Fibroblast of skin of right quadriceps (primary cell): ENCODE data around the gene GAN.
A peak's percentile ranks its signal among the peaks of the same experiment; 100 is the strongest.

Experiments
- DNase-seq: peaks from one replicate; pipeline ENCODE4 v3.0.0-alpha.2; 2013

Gene GAN

GRCh38 chr16:81314603-81315270 is at the start of gene GAN:
Gene GAN (plus strand): TSS chr16:81314962. CDS start chr16:81315114, 152 bp downstream.
- DNase-seq: peak; percentile 95

- DNase-seq: no peak
Observed at GRCh38 chr16:81265052-81265451, 49.7 kb upstream of the GAN start.

DNA sequence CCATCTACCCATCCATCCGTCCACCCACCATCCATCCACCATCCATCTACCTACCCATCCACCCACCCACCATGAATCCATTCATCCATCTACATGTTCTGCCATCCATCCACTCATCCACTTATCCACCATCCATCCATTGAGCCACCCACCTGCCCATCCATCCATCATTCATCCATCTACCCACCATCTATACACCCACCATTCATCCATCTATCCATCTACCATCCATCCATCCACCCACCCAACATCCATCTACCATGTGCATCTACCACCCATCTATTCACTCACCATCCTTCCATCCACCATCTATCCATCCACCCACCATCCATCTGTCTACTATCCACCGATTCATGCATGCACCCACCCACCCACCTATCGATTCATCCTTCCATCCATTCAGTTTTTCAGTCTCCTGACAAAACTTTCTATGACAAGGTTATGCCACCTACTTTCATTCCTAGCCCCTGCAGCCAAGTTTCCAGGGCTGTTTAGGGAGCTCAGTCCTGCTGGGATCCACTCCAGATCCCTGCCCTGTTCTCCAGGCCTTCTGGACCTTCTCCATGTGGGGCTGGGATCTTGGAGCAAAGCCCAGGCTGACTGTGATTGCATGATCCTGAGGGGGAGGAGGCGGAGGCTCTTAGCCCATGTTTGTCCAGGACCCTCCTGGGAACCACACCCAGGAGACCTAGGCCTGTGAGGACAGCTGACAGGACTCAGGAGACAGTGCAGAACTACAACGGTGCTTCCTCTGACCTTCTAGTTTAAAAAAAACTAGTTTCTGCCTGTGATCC is 48.9 kb upstream of the GAN start:
- DNase-seq: peak; percentile 12

DNA sequence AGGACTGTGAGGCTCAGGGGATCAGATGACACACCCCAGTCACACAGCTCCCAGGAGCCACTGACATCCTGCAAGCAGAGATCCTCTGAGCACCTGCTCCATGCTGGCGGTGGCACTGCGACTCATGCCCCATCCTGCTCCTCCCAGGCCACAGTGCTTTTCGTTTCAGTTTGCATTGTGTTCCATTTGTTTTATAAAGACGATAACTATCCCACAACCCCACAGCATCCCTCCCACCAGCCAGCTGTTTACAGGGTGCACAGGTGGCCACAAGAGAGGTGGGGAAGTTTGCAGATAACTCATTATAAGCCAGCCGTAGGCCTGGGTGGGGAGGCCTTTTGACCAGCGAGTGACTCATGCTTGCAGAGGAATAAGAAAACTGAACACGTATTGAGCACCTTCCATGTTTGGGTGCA is 48.1 kb upstream of the GAN start:
- DNase-seq: no peak

DNA sequence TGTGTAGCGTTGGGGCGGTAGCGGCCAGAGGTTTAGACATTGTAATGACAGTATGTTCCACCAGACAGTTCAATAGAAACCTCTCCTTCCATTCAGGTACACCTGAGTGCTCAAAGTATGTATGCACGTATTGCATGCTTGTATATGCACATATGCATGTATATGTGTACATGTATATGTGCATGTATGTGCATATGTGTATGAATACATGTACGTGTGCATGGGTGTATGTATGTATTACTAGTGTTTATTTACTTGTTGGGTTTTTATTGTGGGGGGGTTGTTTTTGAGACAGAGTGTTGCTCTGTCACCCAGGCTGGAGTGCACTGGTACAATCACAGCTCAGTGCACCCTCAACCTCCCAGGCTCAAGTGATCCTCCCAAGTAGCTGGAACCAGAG is 46.3 kb upstream of the GAN start:
- DNase-seq: no peak

- no peak for DNase-seq
Observed at GRCh38 chr16:81273223-81273950, 41.4 kb upstream of the GAN start.

DNA sequence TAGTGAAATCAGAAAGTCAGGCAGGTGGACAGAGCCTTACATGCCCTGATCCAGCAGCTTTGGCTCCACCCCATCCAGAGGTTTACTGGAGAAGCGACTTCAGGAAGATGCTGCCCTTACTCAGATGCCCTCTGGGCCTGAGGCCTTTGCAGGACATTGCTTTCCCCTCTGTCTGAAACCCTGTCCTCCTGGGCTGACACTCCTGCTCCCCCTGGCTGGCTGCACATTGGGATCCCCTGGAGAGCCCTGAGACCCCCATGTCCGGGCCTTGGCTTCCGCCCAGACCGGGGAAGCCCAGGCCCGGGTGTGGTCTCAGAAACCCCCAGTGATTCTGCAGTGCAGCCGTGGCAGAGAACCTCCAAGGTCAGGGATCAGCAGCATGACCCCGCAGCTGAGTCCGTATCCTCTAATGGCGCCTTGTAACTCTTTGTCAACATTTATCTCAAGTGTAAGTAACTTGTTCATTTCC is 39.7 kb upstream of the GAN start:
- no peak for DNase-seq

DNA sequence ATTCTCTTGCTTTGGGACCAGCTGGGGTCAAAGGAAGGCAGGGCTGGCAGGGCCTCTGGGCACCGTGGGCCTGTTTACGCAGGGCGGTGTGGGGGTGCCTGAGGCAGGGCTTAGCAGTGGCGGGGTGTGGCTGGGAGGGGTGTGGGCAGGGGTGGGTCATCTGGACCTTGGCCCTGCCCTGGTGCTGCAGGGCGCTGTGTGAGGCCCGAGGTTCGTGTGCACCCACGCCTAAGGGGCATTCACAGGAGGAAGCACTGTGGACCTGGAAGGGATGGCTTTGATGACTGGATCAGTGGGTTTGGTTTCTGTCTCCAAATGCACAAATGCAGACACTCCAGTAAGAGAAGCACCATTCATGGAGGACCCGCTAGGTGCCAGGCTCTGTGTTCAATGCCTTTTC is 39.0 kb upstream of the GAN start:
- no peak for DNase-seq

DNA sequence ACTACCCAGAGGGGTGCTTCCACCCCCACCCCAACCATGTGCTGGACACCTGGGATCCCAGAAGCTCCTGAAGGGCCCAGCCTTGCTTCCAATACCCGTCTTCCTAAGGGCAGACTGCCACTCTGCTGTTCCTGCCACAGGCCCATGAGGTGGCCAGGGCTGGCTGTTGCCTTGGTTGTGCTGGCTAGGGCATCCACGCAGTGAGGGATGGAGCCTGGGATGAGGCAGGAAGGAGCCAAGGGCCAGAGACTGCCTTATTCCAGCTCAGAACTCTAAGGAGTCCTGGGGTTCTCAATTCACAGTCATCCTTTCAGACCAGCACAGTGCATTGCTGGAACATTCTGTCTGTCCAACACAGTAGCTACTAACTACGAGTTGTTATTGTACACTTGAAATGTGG is 38.4 kb upstream of the GAN start:
- no peak for DNase-seq

- no peak for DNase-seq
Observed at GRCh38 chr16:81277541-81278080, 37.2 kb upstream of the GAN start.

GRCh38 chr16:81278526-81278925 is 36.2 kb upstream of the GAN start:
- no peak for DNase-seq

DNA sequence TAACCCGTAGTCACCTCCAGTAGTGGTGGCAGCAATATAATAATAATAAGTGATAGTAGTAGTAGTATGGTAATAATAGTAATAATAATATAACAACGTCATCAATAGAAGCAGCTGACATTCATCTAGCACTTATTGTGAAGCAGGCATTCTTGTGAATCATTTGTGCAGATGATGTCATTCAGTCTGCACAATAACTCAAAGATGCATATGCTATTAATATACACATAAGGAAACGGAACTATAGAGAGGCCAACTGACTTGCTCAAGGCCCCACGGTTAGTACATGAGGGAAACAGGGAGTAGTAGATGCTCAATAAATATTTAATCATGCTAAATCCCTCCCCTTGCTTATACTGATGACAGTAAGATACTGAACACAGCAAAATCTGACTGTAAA is 35.4 kb upstream of the GAN start:
- DNase-seq: peak; percentile 51

- DNase-seq: no peak
Observed at GRCh38 chr16:81280393-81280792, 34.4 kb upstream of the GAN start.

- DNase-seq: no peak
Observed at GRCh38 chr16:81283044-81283443, 31.7 kb upstream of the GAN start.

- DNase-seq: no peak
Observed at GRCh38 chr16:81284995-81285600, 29.7 kb upstream of the GAN start.

- DNase-seq: no peak
Observed at GRCh38 chr16:81286190-81286589, 28.6 kb upstream of the GAN start.

- DNase-seq: no peak
Observed at GRCh38 chr16:81291117-81291516, 23.6 kb upstream of the GAN start.

DNA sequence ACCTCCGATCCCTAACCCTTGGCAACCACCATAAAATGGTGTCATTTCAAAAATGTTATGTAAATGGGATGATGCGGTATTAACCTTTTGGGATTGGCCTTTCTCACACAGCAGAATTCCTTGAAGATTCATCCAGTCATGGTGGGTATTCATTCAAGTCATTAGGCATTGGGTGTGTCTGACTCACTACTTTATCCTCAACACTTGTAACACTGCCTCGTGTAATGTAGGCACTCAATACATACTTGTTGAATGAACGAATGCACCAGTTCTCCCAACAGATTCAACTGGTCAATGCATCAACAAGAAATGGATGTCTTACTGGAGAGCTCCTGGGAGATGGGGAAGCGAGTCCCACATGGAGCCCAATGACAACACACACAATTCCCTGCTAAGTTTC is 21.8 kb upstream of the GAN start:
- no peak for DNase-seq

- DNase-seq: no peak
Observed at GRCh38 chr16:81293909-81294802, 20.6 kb upstream of the GAN start.

DNA sequence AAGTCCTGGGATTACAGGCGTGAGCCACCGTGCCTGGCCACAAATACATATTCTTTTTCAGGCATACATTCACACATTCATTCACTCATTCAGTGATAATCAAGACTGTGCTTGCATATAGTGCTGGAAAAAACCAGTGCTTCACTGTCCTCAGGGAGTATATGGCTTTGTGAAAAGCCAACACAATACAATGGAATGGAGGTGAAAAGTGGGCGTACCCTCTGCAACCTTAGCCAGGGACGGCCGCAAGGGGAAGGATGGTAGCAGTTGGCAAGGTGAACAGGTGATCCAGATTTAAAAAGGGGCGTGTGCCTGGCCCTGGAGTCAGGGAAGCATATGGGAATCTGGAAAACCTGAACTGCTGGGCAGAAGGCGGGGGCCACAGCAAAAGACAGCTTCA is 18.1 kb upstream of the GAN start:
- no peak for DNase-seq

GRCh38 chr16:81307770-81308169 is 7.0 kb upstream of the GAN start:
- DNase-seq: no peak

DNA sequence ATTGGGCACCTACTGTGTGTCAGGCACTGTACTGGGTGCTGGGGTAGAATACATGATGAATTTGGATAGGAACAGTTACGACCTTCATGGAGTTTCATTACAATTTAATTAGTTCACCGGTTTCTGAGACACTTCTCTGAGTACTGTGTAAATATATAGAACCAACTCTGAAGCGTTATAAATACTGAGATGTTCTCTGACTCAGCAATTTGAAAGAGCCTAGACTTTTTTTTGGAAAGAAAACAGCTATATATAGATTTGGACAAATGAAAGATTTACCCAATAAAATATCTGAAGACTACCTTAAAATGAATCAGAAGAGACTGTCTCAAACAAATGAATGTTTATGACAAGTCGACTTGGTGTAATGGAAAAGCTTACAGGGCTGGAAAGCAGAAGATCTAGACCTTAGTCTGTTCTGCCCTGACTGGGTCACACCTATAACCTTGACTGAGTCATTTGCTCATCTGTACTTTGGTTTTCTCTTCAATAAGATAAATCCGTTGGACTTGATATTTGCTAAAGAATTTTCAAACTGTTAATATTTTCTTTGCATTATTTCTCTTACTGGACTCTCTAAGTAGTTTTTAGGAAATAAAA is 4.6 kb upstream of the GAN start:
- no peak for DNase-seq
